ENCODE data around the gene ALS2. TPM values are rescaled to one million over a fixed set of nuclear protein-coding genes. Genes with fewer than 3 reads are reported as not detected.

ALS2 gene
- total and polyA plus RNA-seq, 2 donors (not counting 1 experiment from before 2014, with no cell fraction given): 1.4 to 16.7 TPM

- DNase-seq (no peak), ATAC-seq (ENCODE audit: low read depth) (no peak)
- WGBS (ENCODE audit: insufficient coverage): 7% methylated on average over 21 of the region's 22 CpGs
- H3K27ac ChIP-seq (ENCODE audit: low read length in 2 of 2): peak overlapping the region; percentile 77 to 84
- H3K27me3 ChIP-seq (replicated peaks in 1 of 4; ENCODE audit: control extremely low read depth in 1 of 4, control insufficient read depth in 3 of 4, insufficient read depth in 4 of 4, low read length in 3 of 4): peaks cover 0 to 10% (median 0%) of the 10 kb centered on the region in 4 experiments
- H3K4me2 ChIP-seq (replicated peaks; ENCODE audit: low read depth, low read length, poor library complexity, severe bottlenecking): peak overlapping the region; percentile 93
- peaks cover 13 to 15% of the 10 kb centered on the region in 2 donors for H3K4me1 ChIP-seq (ENCODE audit: control insufficient read depth in 2 of 2, insufficient read depth in 2 of 2, low read length in 2 of 2)
- peaks cover 24% of the 10 kb centered on the region for H3K79me2 ChIP-seq (ENCODE audit: control insufficient read depth, insufficient read depth, low read length)
- ChIA-PET POLR2A (interaction anchor here (0.5 to 1.4 kb wide), 3 partner anchors 329 to 1473 kb away, joined by 5 to 8 read pairs (median 7); partner anchors contain the start of genes CLK1, STRADB and TRAK2), CTCF (interaction anchor here (0.9 to 1.3 kb wide), 3 partner anchors 12 to 137 kb away, joined by 3 to 8 read pairs (median 5); partner anchors contain the start of gene TMEM237)
- H3K9ac ChIP-seq (ENCODE audit: low read length): peak overlapping the region; percentile 87
- H2AFZ ChIP-seq (ENCODE audit: insufficient read depth, low read depth, low read length, poor library complexity, severe bottlenecking): peak overlapping the region; percentile 96
- intact Hi-C loops (cut with micrococcal nuclease): loop anchor here (1.0 to 10.0 kb wide), 8 partner anchors 458 to 1868 kb away; partner anchors contain the start of genes BMPR2, C2orf69, CLK1 and NOP58
- H3K9me3 ChIP-seq (ENCODE audit: control extremely low read depth in 1 of 3, control insufficient read depth in 2 of 3, insufficient read depth in 1 of 3, low read length in 2 of 3): no peaks in the 10 kb centered on the region
- H4K20me1 ChIP-seq (ENCODE audit: control insufficient read depth, insufficient read depth, low read length, poor library complexity, severe bottlenecking): no peaks in the 10 kb centered on the region
- no peaks in the 10 kb centered on the region for H3K36me3 ChIP-seq (replicated peaks in 1 of 2; ENCODE audit: control extremely low read depth in 1 of 2, control insufficient read depth in 1 of 2, extremely low read depth in 1 of 2, insufficient read depth in 2 of 2, low read length in 1 of 2)
- TF ChIP-seq EZH2 (IDR thresholded peaks at IDR 0.05; ENCODE audit: borderline replicate concordance, insufficient read depth, low read depth, low read length, poor library complexity, severe bottlenecking) (no peak), CTCF (IDR thresholded peaks at IDR 0.05) (no peak)
- peak overlapping the region; percentile 98 for H3K4me3 Mint-ChIP-seq
- peaks cover 16% of the 10 kb centered on the region for H3K4me1 Mint-ChIP-seq
- no peaks in the 10 kb centered on the region for H3K9me3 Mint-ChIP-seq (ENCODE audit: insufficient read depth)
- peak overlapping the region; percentile 80 to 99 (median 88) for H3K4me3 ChIP-seq (ENCODE audit: control extremely low read depth in 1 of 5, extremely low read depth in 1 of 5, insufficient read depth in 1 of 5, low read depth in 2 of 5, low read length in 4 of 5)
- H3K27me3 Mint-ChIP-seq: peaks cover 6% of the 10 kb centered on the region
- peak overlapping the region; percentile 82 for H3K27ac Mint-ChIP-seq
Measured at GRCh38 chr2:201779901-201780673, 646 bp downstream of the ALS2 start.

- H3K4me3 ChIP-seq (ENCODE audit: control extremely low read depth in 1 of 5, extremely low read depth in 1 of 5, insufficient read depth in 1 of 5, low read depth in 2 of 5, low read length in 4 of 5): no peak overlapping the region
- H3K4me1 ChIP-seq (ENCODE audit: control insufficient read depth in 2 of 2, insufficient read depth in 2 of 2, low read length in 2 of 2): peaks cover 13 to 15% of the 10 kb centered on the region in 2 donors
- no peaks in the 10 kb centered on the region for H3K27me3 ChIP-seq (replicated peaks in 1 of 4; ENCODE audit: control extremely low read depth in 1 of 4, control insufficient read depth in 3 of 4, insufficient read depth in 4 of 4, low read length in 3 of 4)
- H3K4me2 ChIP-seq (replicated peaks; ENCODE audit: low read depth, low read length, poor library complexity, severe bottlenecking): no peak overlapping the region
- H3K9me3 ChIP-seq (ENCODE audit: control extremely low read depth in 1 of 3, control insufficient read depth in 2 of 3, insufficient read depth in 1 of 3, low read length in 2 of 3): no peaks in the 10 kb centered on the region
- ChIA-PET POLR2A (no interaction called here), CTCF (no interaction called here)
- Mint-ChIP-seq H3K9me3 (ENCODE audit: insufficient read depth) (no peaks in the 10 kb centered on the region), H3K27me3 (no peaks in the 10 kb centered on the region), H3K4me1 (peaks cover 16% of the 10 kb centered on the region), H3K27ac (no peak overlapping the region), H3K4me3 (no peak overlapping the region)
- TF ChIP-seq EZH2 (IDR thresholded peaks at IDR 0.05; ENCODE audit: borderline replicate concordance, insufficient read depth, low read depth, low read length, poor library complexity, severe bottlenecking) (no peak), CTCF (IDR thresholded peaks at IDR 0.05) (no peak)
- peaks cover 30% of the 10 kb centered on the region for H3K79me2 ChIP-seq (ENCODE audit: control insufficient read depth, insufficient read depth, low read length)
- H3K36me3 ChIP-seq (replicated peaks in 1 of 2; ENCODE audit: control extremely low read depth in 1 of 2, control insufficient read depth in 1 of 2, extremely low read depth in 1 of 2, insufficient read depth in 2 of 2, low read length in 1 of 2): no peaks in the 10 kb centered on the region
- H4K20me1 ChIP-seq (ENCODE audit: control insufficient read depth, insufficient read depth, low read length, poor library complexity, severe bottlenecking): no peaks in the 10 kb centered on the region
- no peak overlapping the region for H3K27ac ChIP-seq (ENCODE audit: low read length in 2 of 2)
- H2AFZ ChIP-seq (ENCODE audit: insufficient read depth, low read depth, low read length, poor library complexity, severe bottlenecking): no peak overlapping the region
- ATAC-seq (ENCODE audit: low read depth) (no peak), DNase-seq (no peak)
- intact Hi-C loops (cut with micrococcal nuclease): loop anchor here (5.0 kb wide), 1 partner anchor 1866 kb away; the partner anchor contains the start of gene C2orf69
- no peak overlapping the region for H3K9ac ChIP-seq (ENCODE audit: low read length)
Measured at GRCh38 chr2:201777869-201778268, 2.9 kb downstream of the ALS2 start.

Measured in B cell (primary cell).